Adrenal gland (tissue), 5 donors: ENCODE measurements around the gene PPIL3.

Source experiments
- CTCF ChIP-seq, 6 experiments: fragments of 450-650 bp in 4 of 6; fragments of 200-600 bp in 2 of 6; sonication (generic) in 1 of 6; IDR thresholded peaks; 1 replicate in 5 of 6; 2 replicates in 1 of 6; pipeline versions ENCODE4 v1.5.1 to v1.8.0; 2016 to 2021; ENCODE audit warnings: antibody characterized with exemption in 6 of 6, mild to moderate bottlenecking in 2 of 6, moderate library complexity in 1 of 6
- POLR2A ChIP-seq, 2 donors: fragments of 450-650 bp; IDR thresholded peaks; one replicate each; pipeline ENCODE4 v1.6.1; 2017; ENCODE audit warnings: antibody characterized with exemption in 2 of 2, mild to moderate bottlenecking in 2 of 2, moderate library complexity in 1 of 2
- donor health status: DM: no; HTN: no; CAD: no.

- TF ChIP-seq CTCF (IDR thresholded peaks at IDR 0.05) = no peak
- no peak for TF ChIP-seq POLR2A (IDR thresholded peaks at IDR 0.05)
Observed at GRCh38 chr2:200913654-200914053, 24.8 kb upstream of the PPIL3 start.
